PC-3 (cell line): ENCODE measurements around the gene EIF4G3.

Source experiments
- CTCF ChIP-seq: fragments of 300-600 bp; sonication (generic); conservative IDR thresholded peaks from 2 replicates; pipeline ENCODE4 v1.5.1; 2017; ENCODE audit warnings: antibody characterized with exemption, low read depth, mild to moderate bottlenecking, low read length
- EZH2 ChIP-seq: fragments of 300-600 bp; sonication (generic); IDR thresholded peaks from one replicate; pipeline ENCODE4 v1.6.1; 2017; ENCODE audit warnings: antibody characterized with exemption, mild to moderate bottlenecking, low read length; ENCODE audit not compliant: unreplicated experiment
- EZH2phosphoT487 ChIP-seq: fragments of 300-600 bp; sonication (generic); IDR thresholded peaks from 2 replicates; pipeline ENCODE4 v1.6.1; 2018; ENCODE audit warnings: mild to moderate bottlenecking, antibody characterized with exemption, low read length, borderline replicate concordance

DNA sequence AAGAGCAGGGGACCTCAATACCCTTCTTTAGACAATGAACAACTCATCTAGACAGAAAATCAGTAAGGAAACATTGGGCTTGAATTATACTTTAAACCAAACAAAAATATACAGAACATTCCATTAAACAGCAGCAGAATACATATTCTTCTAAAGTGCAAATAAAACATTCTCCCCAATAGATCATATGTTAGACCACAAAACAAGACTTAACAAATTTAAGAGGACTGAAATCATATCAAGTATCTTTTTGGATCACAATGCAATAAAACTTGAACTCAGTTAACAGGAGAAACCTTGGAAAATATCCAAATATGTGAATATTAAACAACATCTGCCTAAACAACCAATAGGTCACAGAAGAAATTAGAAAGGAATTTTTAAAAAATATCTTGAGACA is 341.9 kb downstream of the EIF4G3 start:
- no peak for TF ChIP-seq EZH2
- no peak for TF ChIP-seq CTCF
- no peak for TF ChIP-seq EZH2phosphoT487
